ENCODE data around the gene MYO3B.

The MYO3B gene

DNA sequence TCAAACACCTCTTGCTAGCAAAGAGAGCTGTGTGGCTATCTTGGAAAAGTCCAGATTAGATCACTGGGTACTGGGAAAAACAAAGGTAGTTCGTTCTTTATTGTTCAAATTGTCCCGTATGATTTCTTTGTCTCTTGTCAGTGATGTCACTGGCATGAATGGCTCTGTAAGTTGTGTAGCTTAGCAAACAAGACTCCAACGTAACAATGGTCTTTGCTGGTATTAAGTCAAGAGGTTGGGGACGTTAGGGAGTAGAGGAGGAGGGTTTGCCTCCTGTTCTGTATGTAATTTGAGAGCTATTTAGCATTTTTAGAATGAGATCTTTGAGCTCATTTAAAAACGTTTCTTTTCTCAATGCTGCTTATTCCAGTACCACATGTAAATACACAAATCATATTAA, 320.7 kb downstream of the MYO3B start:
- TF ChIP-seq, protein P1, sequence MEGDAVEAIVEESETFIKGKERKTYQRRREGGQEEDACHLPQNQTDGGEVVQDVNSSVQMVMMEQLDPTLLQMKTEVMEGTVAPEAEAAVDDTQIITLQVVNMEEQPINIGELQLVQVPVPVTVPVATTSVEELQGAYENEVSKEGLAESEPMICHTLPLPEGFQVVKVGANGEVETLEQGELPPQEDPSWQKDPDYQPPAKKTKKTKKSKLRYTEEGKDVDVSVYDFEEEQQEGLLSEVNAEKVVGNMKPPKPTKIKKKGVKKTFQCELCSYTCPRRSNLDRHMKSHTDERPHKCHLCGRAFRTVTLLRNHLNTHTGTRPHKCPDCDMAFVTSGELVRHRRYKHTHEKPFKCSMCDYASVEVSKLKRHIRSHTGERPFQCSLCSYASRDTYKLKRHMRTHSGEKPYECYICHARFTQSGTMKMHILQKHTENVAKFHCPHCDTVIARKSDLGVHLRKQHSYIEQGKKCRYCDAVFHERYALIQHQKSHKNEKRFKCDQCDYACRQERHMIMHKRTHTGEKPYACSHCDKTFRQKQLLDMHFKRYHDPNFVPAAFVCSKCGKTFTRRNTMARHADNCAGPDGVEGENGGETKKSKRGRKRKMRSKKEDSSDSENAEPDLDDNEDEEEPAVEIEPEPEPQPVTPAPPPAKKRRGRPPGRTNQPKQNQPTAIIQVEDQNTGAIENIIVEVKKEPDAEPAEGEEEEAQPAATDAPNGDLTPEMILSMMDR (IDR thresholded peaks at IDR 0.05): no peak

DNA sequence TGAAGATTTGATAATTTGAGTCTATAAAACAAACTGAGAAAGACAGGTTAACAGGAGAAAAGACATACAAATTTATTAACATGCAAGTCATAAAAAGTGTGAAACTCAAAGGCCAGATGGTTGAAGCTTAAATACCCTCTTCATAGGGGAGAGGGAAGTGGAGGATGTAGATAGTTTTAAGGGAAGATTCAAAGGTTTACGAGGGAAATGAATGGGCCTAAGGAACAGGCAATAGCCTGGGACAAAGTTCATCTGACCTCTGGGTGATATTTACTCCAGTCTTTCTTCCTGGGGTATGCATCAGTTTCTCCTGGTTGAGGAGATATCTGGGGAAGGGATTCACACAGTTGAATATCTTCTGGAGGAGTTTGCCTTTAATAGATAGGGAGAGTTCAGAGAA, 322.2 kb downstream of the MYO3B start:
- TF ChIP-seq, protein P1 (IDR thresholded peaks at IDR 0.05): no peak

DNA sequence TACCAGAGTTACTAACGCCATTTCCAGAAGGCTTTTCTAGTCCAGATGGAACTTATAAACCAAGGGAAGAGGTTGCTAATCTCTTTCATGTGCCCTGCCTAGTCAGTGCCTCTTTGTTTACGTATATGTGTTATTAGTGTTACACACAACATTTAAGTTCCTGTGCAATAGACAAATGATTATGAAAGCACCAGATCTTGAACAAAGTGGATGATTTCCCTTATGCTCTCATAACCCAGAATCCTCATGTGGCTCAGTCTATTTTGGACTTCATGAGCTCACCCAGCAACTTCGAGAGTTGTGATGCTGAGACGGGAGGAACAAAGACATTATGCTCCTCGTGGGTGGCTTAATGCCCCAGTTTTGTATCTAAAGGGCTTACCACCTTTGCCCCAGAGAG, 322.8 kb downstream of the MYO3B start:
- TF ChIP-seq, protein P1 (IDR thresholded peaks at IDR 0.05): no peak

DNA sequence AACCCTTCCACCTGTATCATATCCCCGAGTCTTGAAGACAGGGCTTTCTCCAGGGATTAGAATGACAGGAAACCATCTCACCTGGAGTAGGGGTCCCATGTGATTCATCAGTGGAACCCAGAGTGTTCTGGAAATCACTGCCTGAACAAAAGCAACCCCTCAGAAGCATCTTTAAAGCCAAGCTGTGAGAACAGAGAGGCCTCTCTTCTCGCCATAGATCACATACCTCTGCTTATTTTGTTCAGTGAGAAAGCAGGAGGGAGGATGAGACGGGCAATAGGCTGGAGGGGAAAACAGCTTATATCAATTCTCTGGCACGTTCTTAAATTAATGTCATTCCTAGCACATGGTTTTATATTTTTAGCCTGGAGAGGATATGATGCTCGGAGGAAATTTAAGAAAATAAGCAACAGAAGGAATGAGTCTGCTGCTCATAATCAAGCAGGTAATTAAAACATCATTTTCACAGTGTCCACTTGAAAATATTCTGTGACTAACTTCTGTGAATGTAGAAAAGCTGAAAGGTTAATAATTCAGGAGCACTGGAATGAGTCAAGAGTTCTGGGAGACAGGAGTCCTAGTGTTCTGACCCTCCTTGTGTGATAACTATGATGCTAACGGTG, 323.6 kb downstream of the MYO3B start:
- TF ChIP-seq, protein P1 (IDR thresholded peaks at IDR 0.05): no peak

- TF ChIP-seq, protein P1 (IDR thresholded peaks at IDR 0.05): no peak
Measured at GRCh38 chr2:170502361-170503130, 324.6 kb downstream of the MYO3B start.

- TF ChIP-seq, protein P1 (IDR thresholded peaks at IDR 0.05): no peak
Measured at GRCh38 chr2:170503563-170503962, 325.6 kb downstream of the MYO3B start.

- TF ChIP-seq, protein P1 (IDR thresholded peaks at IDR 0.05): no peak
Measured at GRCh38 chr2:170503971-170504809, 326.2 kb downstream of the MYO3B start.
